ENCODE results near the gene MUC21.
"Not testable (repeated sequence)": the region's sequence is repeated elsewhere in the genome, so short reads cannot be mapped to it uniquely, and the experiment has no call there.

The MUC21 gene

DNA sequence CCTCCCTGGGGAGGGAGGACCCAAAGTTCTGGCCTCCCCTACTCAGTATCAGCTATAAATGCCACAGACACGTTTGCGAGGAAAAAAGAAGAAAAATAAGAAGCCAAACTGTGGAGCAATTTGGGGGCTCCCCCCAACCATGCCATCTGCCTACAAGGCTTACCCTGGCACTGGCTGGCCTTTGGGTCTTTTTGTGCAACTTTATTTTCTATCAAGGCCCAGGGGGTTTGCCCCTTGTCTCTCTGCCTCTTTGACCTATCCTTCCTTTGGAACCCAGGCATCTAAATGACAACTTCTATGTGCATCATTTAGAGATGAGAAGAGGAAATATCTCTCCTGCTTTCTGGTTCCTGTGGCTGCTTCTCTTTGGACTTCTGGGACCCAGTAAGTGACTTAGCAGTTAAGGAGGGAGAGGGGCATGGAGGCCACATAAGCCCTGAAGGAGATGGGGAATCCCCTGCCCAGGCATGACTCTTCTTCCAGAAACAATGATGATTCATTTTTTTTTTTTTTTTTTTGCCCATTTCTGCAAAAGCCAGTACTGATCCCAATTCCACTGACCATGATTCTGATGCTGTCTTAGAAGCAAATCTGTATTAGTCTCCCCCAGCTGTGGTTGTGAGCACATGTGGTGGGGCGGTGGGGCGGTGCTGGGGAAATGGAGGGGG lies 27.0 kb downstream of the MUC21 start, which contains the start of gene MUC22:
TSS of gene MUC22 (plus strand) at position 82 of the 668 bp plus-strand sequence. CDS start at position 315, 233 bp downstream.
- no peak for DNase-seq

DNA sequence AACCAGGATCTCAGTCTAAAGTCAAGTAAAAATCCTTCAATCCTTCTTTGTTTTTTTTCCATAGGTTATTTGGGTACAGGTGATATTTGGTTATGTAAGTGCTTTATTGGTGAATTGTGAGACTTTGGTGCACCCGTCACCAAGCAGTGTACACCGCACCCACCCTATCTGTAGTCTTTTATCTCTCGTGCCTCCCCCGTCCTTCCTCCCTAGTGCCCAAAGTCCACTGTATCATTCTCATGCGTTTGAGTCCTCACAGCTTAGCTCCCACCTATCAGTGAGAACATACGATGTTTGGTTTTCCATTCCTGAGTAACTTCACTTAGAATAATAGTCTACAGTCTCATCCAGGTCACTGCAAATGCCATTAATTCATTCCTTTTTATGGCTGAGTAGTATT lies 27.6 kb downstream of the MUC21 start:
- DNase-seq, result no peak

DNA sequence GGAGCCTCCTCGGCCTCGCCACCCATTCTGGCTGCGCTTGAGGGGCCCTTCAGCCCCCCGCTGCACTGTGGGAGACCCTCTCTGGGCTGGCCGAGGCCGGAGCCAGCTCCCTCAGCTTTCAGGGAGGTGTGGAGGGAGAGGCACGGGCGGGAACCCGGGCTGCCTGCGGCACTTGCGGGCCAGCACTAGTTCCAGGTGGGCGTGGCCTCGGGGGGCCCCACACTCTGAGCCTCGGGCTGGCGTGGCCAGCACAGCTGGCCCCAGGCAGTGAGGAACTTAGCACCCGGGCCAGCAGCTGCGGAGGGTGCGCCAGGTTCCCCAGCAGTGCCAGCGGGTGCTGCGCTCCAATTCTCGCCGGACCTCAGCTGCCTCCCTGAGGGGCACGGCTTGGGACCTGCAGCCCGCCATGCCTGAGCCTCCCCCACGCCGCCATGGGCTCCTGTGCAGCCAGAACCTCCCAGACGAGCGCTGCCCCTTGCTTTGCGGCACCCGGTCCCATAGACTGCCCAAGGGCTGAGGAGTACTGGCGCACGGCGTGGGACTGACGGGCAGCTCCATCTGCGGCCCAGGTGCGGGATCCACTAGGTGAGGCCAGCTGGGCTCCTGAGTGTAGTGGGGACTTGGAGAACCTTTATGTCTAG lies 33.3 kb downstream of the MUC21 start:
- DNase-seq, result no peak

DNA sequence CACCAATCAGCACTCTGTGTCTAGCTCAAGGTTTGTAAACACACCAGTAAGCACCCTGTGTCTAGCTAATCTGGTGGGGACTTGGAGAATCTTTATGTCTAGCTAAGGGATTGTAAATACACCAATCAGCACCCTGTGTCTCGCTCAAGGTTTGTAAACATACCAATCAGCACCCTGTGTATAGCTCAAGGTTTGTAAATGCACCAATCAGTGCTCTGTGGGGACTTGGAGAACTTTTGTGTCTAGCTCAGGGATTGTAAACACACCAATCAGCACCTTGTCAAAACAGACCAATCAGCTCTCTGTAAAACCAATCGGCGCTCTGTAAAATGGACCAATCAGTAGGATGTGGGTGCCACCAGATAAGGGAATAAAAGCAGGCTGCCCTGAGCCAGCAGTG lies 33.9 kb downstream of the MUC21 start:
- DNase-seq, result not testable (repeated sequence)

DNA sequence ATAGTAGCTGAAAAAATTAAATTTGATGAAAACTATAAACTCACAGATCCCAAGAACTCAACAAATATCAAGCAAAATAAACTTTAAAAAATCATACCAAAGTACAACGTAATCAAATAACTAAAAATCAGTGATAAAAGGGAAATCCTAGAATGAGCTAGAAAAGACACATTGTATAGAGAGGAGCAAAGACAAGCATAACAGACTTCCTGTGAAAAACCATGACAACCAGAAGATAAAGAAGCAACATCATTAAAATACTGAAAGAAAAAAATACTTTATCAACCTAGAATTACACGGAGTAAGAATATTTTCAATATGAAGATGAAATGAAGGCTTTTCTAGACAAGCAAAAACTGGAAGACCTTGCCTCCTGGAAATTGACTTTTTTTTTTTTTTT lies 36.5 kb downstream of the MUC21 start:
- DNase-seq, result no peak

DNA sequence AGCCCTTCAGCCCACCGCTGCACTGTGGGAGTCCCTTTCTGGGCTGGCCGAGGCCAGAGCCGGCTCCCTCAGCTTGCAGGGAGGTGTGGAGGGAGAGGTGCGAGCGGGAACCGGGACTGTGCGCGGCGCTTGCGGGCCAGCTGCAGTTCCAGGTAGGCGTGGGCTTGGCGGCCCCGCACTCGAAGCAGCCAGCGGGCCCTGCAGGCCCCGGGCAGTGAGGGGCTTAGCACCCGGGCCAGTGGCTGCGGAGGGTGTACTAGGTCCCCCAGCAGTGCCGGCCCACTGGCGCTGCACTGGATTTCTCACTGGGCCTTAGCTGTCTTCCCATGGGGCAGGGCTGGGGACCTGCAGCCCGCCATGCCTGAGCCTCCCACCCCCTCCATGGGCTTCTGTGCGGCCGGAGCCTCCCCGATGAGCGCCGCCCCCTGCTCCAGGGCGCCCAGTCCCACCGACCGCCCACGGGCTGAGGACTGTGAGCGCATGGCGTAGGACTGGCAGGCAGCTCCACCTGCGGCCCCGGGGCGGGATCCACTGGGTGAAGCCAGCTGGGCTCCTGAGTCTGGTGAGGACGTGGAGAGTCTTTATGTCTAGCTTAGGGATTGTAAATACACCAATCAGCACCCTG lies 37.2 kb downstream of the MUC21 start:
- DNase-seq, result not testable (repeated sequence)

DNA sequence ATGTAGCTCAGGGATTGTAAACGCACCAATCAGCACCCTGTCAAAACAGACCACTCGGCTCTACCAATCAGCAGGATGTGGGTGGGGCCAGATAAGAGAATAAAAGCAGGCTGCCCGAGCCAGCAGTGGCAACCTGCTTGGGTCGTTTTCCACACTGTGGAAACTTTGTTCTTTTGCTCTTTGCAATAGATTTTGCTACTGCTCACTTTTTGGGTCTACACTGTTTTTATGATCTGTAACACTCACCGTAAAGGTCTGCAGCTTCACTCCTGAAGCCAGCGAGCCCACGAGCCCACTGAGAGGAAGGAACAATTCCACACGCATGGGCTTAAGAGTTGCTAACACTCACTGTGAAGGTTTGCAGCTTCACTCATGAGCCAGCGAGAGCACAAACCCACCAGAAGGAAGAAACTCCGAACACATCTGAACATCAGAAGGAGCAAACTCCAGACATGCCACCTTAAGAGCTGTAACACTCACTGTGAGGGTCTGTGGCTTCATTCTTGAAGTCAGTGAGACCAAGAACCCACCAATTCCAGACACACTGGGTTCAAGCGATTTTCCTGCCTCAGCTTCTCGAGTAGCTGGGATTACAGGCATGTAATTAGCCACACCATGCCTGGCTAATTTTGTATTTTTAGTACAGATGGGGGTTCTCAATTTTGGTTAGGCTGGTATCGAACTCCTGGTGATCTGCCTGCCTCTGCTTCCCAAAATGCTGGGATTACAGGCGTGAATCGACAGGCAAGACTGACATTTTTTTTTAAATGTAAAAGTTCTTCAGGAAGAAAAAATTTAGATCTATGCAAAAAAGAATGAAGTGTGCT lies 38.4 kb downstream of the MUC21 start:
- DNase-seq, result not testable (repeated sequence)

DNA sequence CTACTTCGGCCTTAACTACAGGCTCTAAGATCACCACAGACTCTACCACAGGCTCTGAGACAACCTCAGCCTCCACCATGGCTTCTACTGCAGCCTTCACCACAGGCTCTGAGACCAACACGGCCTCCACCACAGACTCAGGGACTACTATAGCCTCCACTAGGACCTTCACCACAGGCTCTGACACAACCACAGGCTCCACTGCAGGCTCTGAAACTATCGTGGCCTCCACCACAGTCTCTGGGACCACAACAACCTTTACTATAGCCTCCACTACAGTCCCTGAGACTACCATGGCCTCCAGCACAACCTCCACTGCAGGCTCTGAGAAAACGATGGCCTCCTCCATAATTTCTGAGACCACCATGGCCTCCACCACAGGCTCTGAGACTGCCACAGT lies 42.1 kb downstream of the MUC21 start:
- no peak for DNase-seq

DNA sequence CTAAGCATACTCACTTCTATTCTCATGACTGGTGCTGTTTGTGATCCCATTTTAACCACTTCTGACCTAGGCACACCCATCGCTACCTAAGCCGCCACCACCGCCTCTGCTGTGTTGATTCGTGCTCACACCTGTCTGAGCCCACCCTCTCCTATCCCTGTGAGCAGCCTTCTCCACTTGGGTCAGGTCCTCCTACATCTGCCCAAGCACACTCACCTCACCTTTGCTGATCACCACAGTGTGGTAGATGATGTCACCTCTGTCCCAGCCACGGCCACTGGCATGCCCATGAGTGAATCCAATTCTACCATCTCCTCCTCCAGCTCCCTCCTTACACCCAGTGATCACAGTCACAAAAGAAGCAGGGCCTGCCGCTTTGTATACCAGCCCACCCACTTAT lies 47.6 kb downstream of the MUC21 start:
- DNase-seq, result no peak

DNA sequence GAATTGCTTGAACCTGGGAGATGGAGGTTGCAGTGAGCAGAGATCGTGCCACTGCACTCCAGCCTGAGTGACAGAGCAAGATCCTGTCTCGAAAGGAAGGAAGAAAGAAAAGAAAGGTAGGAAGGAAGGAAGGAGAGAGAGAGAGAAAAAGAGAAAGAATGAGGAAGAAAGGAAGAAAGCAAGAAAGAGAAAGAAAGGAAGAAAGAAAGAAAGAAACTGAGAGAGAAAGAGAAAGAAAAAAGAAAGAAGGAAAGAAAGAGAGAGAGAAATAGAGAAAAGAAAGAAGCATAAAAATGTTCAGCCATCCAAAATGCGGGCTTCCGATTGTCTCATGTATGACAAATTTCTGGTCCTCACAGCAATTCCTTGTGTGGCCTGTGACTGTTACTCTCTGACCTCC lies 49.6 kb downstream of the MUC21 start:
- no peak for DNase-seq

DNA sequence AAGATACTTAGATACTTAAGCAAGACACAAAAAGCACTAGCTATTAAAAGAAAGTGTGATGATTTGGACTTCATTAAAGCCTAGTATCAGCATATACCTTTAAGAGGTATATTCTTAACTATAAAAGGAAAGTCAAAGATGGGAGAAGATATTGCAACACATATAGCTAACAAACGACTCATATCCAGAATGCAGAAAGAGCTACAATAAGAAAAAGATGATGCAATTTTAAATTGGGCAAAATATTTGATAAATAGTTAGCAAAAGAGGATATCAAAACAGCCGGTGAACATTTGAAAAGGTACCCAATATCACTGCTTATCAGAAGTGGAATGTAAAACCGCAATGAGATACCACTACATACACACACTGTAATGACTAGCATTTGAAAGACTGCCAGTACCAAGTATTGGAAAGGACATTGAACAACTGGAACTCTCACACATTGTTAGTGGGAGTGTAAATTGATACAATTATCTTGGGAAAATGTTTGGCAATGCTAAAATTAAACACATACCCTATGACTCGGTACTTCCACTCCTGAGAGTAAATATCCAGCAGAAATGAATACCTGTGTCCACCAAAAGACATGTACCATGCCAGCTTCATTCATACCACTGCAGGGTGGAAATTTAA lies 52.5 kb downstream of the MUC21 start:
- DNase-seq, result no peak

DNA sequence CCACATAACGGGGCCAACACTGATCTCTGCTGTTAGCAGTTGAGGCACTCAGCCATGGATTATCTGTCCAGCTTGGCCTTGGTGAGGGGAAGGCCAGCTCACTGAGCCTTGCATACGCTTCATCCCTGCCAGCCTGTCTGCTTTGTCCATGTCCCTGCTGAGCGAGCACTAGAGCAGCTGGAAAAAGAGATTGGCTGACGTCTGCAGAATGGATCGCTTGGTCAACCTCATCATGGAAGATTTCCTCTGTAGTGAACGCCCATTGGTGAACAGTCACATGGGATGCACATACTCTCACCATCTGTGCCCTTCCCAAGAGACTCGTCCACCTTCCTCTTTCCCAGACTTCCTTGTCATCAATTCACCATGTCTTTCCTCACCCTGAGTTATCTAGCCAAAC lies 53.7 kb downstream of the MUC21 start:
- DNase-seq, result peak; percentile 40

DNA sequence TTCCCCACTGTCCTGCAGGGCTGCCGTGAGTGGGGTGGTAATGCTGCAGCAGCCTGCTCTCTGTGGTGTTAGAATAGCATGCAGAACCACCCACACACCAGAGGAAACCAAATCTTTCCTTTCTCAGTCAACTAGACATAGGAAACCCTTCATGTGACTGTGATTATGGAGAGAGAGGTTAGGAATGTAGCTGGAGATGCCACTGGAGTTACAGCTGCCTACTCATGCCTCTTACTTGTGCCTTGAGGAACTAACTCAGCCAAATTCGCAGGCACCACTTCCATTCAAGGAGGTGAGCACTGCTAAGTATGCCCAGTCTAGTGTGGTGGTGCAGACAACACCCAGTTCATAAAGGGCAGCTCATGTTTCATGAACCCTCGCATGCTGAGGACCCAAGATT lies 54.2 kb downstream of the MUC21 start:
- no peak for DNase-seq

DNA sequence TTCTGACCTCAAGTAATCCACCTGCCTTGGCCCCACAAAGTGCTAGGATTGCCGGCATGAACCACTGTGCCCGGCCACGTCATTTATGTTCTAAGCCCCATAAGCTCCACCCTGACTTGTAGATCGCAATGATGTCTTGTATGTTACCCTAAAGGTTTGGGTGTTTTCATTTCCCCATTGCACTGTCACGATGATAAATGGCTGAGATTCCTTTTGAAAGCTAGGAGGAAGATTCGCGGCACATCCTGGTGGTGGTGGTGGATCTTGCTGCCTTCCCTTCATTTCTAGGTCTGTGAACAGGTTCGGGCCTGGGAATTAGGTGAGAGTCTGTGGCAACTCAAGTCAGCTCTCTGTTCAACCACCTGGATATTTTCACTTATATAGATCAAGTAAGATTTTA lies 55.0 kb downstream of the MUC21 start:
- DNase-seq, result no peak

Data from retina (tissue), 1 donor.